ENCODE measurements around the gene CCDC70. TPM values are rescaled to one million over a fixed set of nuclear protein-coding genes. Genes with fewer than 3 reads are reported as not detected.

CCDC70 gene
- total and polyA plus RNA-seq, 2 of the 8 experiments (the other 6 are each of a cell fraction or from before 2014, with no cell fraction given), result not detected

DNA sequence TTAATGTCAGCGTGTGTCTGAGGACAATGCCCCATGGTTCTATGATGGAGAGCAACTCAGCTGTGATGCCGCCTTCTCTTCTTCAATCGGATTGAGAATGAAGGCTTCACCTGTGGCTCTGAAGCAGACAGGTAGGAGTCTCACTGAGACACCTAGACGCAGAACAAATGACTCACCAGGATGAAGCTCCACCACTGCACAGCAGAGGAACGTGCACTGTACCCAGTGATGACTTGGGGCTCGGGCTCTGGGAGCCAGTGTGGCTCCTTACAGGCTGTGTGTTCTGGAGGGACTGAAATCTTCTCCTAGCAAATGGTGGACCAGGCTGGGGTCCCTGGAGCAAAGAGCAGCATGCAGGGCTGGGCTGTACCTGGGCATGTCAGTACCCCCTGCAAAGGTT is 44.0 kb downstream of the CCDC70 start (continued):
- TF ChIP-seq CHD7 (IDR thresholded peaks at IDR 0.05; ENCODE audit: insufficient replicate concordance, low read length), result no peak
- no peak for TF ChIP-seq CHD1 (IDR thresholded peaks at IDR 0.05; ENCODE audit: low read depth, low read length)
- no peak for TF ChIP-seq SIRT6 (IDR thresholded peaks at IDR 0.05; ENCODE audit: low read length)
- no peak for TF ChIP-seq SUZ12 (IDR thresholded peaks at IDR 0.05; ENCODE audit: low read length)
- TF ChIP-seq SP1 (IDR thresholded peaks at IDR 0.05; ENCODE audit: low read depth, low read length), result no peak
- TF ChIP-seq KDM4A (IDR thresholded peaks at IDR 0.05; ENCODE audit: low read depth, low read length, severe bottlenecking), result no peak
- TF ChIP-seq SIX5 (IDR thresholded peaks at IDR 0.05; ENCODE audit: low read depth, low read length), result no peak
- TF ChIP-seq CHD2 (IDR thresholded peaks at IDR 0.05; ENCODE audit: low read length), result no peak
- TF ChIP-seq TBP (IDR thresholded peaks at IDR 0.05; ENCODE audit: low read depth, low read length), result no peak

Measured in H1 (cell line).